ENCODE measurements around the gene ELOVL3. TPM values are rescaled to one million over a fixed set of nuclear protein-coding genes. Genes with fewer than 3 reads are reported as not detected.

ELOVL3 gene
- total and polyA plus RNA-seq, 2 of the 4 experiments (the other 2 are of a cell fraction) = 0.09 to 0.36 TPM

GRCh38 chr10:102240467-102241031 is 14.4 kb downstream of the ELOVL3 start:
- POLR2A ChIA-PET (ENCODE audit: unreplicated experiment) = no interaction called here
- intact Hi-C loops (cut with micrococcal nuclease) (no loop called here), in situ Hi-C loops (cut with MboI; ENCODE audit: low sequenced_read_pairs) (no loop called here), dilution Hi-C loops (cut with HindIII; ENCODE audit: low sequenced_read_pairs, unreplicated experiment) (no loop called here)
- no peaks in the 10 kb centered on the region for H3K9me3 ChIP-seq (ENCODE audit: control insufficient read depth, insufficient read depth, low read length)
- H2BK120ac ChIP-seq (ENCODE audit: low read depth, low read length) = no peak overlapping the region
- no peak for DNase-seq
- CTCF ChIA-PET = interaction anchor here (1.3 kb wide), 1 partner anchor 9 kb away, joined by 5 read pairs; no protein-coding TSS in a partner anchor
- TF ChIP-seq RFX5 (IDR thresholded peaks at IDR 0.05; ENCODE audit: low read depth, low read length) (no peak), RCOR1 (IDR thresholded peaks at IDR 0.05; ENCODE audit: insufficient replicate concordance, low read length) (no peak), FOS (IDR thresholded peaks at IDR 0.05; ENCODE audit: low read depth, low read length) (no peak), SMC3 (IDR thresholded peaks at IDR 0.05; ENCODE audit: low read depth, low read length) (no peak), RAD21 (IDR thresholded peaks at IDR 0.05; ENCODE audit: low read length) (no peak), CHD1 (IDR thresholded peaks at IDR 0.05; ENCODE audit: low read depth, low read length) (no peak), POLR2A (IDR thresholded peaks at IDR 0.05; ENCODE audit: low read depth, low read length) (no peak), CTCF (conservative IDR thresholded peaks at IDR 0.05; ENCODE audit: low read depth, low read length) (no peak), MAZ (IDR thresholded peaks at IDR 0.05; ENCODE audit: borderline replicate concordance, low read depth, low read length) (no peak), NFE2L2 (IDR thresholded peaks at IDR 0.05; ENCODE audit: low read depth, low read length) (no peak)
- no peak overlapping the region for H2AK5ac ChIP-seq (ENCODE audit: low read depth, low read length)
- H2BK20ac ChIP-seq (ENCODE audit: low read depth, low read length) = no peak overlapping the region
- H3K4ac ChIP-seq (ENCODE audit: low read depth, low read length) = no peak overlapping the region
- H4K20me1 ChIP-seq (ENCODE audit: insufficient read depth, low read length) = peaks cover under 1% of the 10 kb centered on the region; the same call in 1 of the 2 replicates
- no peak overlapping the region for H3K56ac ChIP-seq (ENCODE audit: extremely low read depth, insufficient read depth, low read length)
- H3K9ac ChIP-seq (ENCODE audit: low read depth, low read length) = no peak overlapping the region
- no peaks in the 10 kb centered on the region for H3K36me3 ChIP-seq (ENCODE audit: control insufficient read depth, insufficient read depth, low read length)
- peak overlapping the region; percentile 92 for H2AFZ ChIP-seq (replicated peaks; ENCODE audit: low read length, poor library complexity)
- peak overlapping the region; percentile 84 for H3K4me2 ChIP-seq (ENCODE audit: low read depth, low read length)
- H3K9me1 ChIP-seq (ENCODE audit: insufficient read depth, low read length) = peaks cover 22% of the 10 kb centered on the region
- H3K23ac ChIP-seq (ENCODE audit: low read depth, low read length) = no peak overlapping the region
- H4K5ac ChIP-seq (ENCODE audit: low read depth, low read length) = no peak overlapping the region
- H3K4me1 ChIP-seq (ENCODE audit: control insufficient read depth, insufficient read depth, low read length) = peaks cover 10% of the 10 kb centered on the region
- no TSS peak for BruUV-seq (replicated peaks)
- no peak overlapping the region for H4K91ac ChIP-seq (ENCODE audit: insufficient read depth, low read depth, low read length)
- no peak overlapping the region for H4K8ac ChIP-seq (ENCODE audit: low read depth in 2 of 2, low read length in 2 of 2)
- no peak overlapping the region for H2AK9ac ChIP-seq (replicated peaks; ENCODE audit: low read depth, low read length, poor library complexity)
- no peak overlapping the region for H3K27ac ChIP-seq (ENCODE audit: insufficient read depth, low read length)
- H3K18ac ChIP-seq (ENCODE audit: low read depth, low read length) = no peak overlapping the region
- WGBS, 2 experiments (ENCODE audit: extremely low coverage in 2 of 2, insufficient read length in 1 of 2) = 11% methylated on average over 21 of the region's 39 CpGs; no CpG with 5 or more reads in 1 of the 2 experiments
- H3K14ac ChIP-seq (replicated peaks; ENCODE audit: low read depth, low read length) = no peak overlapping the region
- no peak overlapping the region for H2BK15ac ChIP-seq (ENCODE audit: low read depth, low read length)
- peaks cover 39% of the 10 kb centered on the region for H3K27me3 ChIP-seq (ENCODE audit: control insufficient read depth, insufficient read depth, low read length)
- peak overlapping the region; percentile 65 for H3K4me3 ChIP-seq (ENCODE audit: insufficient read depth, low read depth, low read length)
- peaks cover 0 to 25% of the 10 kb centered on the region in 2 experiments; a peak in 2 of 4 replicates for H3K79me1 ChIP-seq (ENCODE audit: low read depth in 1 of 2, low read length in 2 of 2)
- no peak overlapping the region for H2BK5ac ChIP-seq (ENCODE audit: low read depth, low read length, poor library complexity, severe bottlenecking)
- ATAC-seq (ENCODE audit: low read depth) = no peak

Measured in IMR-90 (cell line).